Adrenal gland (tissue), 5 donors: Measurements from ENCODE around the gene ZBED6.
A peak's percentile ranks its signal among the peaks of the same experiment; 100 is the strongest.

Source experiments
- CTCF ChIP-seq, 6 experiments: fragments of 450-650 bp in 4 of 6; fragments of 200-600 bp in 2 of 6; sonication (generic) in 1 of 6; IDR thresholded peaks; 1 replicate in 5 of 6; 2 replicates in 1 of 6; pipeline versions ENCODE4 v1.5.1 to v1.8.0; 2016 to 2021; ENCODE audit warnings: antibody characterized with exemption in 6 of 6, mild to moderate bottlenecking in 2 of 6, moderate library complexity in 1 of 6
- POLR2A ChIP-seq, 2 donors: fragments of 450-650 bp; IDR thresholded peaks; one replicate each; pipeline ENCODE4 v1.6.1; 2017; ENCODE audit warnings: antibody characterized with exemption in 2 of 2, mild to moderate bottlenecking in 2 of 2, moderate library complexity in 1 of 2
- donor health status: DM: no; HTN: no; CAD: no.

DNA sequence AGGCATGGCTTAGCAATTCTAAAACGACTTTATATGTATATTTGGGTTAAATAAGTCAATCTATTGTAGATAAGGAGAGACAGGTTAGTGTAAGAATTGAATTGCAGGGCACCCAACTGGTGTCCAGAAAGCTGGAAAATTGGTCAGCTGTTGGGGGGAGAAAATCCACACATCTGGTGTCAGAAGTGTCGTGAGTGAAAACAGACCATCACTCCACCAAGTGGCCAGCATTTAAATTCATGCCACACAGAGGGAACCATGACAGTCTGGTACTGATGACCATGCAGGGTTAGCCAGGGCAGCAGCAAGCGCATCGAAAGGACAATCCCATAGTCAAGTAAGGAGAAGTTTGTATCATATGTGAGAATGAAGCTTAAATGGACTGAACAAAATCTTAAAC, 18.8 kb upstream of the ZBED6 start:
- TF ChIP-seq CTCF (IDR thresholded peaks at IDR 0.05) (peak in 2 of 6 experiments; percentile 18 to 34), POLR2A (IDR thresholded peaks at IDR 0.05) (no peak)
